Left lung (tissue), 10 donors: ENCODE measurements around the gene ICOSLG. TPM values are rescaled to one million over a fixed set of nuclear protein-coding genes. Genes with fewer than 3 reads are reported as not detected.
"Not testable (repeated sequence)": the region's sequence is repeated elsewhere in the genome, so short reads cannot be mapped to it uniquely, and the experiment has no call there.

Source experiments
- ATAC-seq: fragments of 200-7000 bp; cut with Tn5 transposase; one replicate; pipeline ENCODE4 v1.9.1; 2020; ENCODE audit warnings: moderate library complexity
- DNase-seq, 4 donors: peaks; one replicate each; pipeline ENCODE4 v3.0.0-alpha.2; 2013 to 2020
- H3K27ac ChIP-seq, 2 donors: fragments of 200-600 bp; sonication (generic) in 1 of 2; one replicate each; pipeline versions ENCODE4 v1.5.0 to v1.8.0; 2020 to 2021
- H3K27me3 ChIP-seq, 2 donors: fragments of 200-600 bp; sonication (generic) in 1 of 2; one replicate each; pipeline versions ENCODE4 v1.5.0 to v1.8.0; 2020 to 2021
- H3K36me3 ChIP-seq, 2 donors: fragments of 200-600 bp; sonication (generic) in 1 of 2; one replicate each; pipeline versions ENCODE4 v1.5.0 to v1.8.0; 2020 to 2021
- H3K4me1 ChIP-seq, 2 donors: fragments of 200-600 bp; one replicate each; pipeline ENCODE4 v1.8.0; 2021
- H3K4me3 ChIP-seq, 2 donors: fragments of 200-600 bp; sonication (generic) in 1 of 2; one replicate each; pipeline versions ENCODE4 v1.5.0 to v1.8.0; 2020 to 2021; ENCODE audit warnings: mild to moderate bottlenecking in 1 of 2
- H3K9me3 ChIP-seq, 2 donors: fragments of 200-600 bp; sonication (generic) in 1 of 2; one replicate each; pipeline versions ENCODE4 v1.5.0 to v1.8.0; 2020 to 2021
- CTCF ChIP-seq, 2 donors: fragments of 200-600 bp; sonication (generic) in 1 of 2; IDR thresholded peaks; one replicate each; pipeline versions ENCODE4 v1.5.0 to v1.8.0; 2021; ENCODE audit warnings: antibody characterized with exemption in 2 of 2
- intact Hi-C, 2 donors: fragments of 100-400 bp; cut with DNase I; formaldehyde crosslinking; loops; one replicate each; pipeline versions ENCODE4 v1.11.2 to v1.14.2; 2022
- polyA plus RNA-seq, 6 donors: library from polyadenylated mRNA; unstranded; fragments of 120-200 nt; gene quantifications; one replicate each; pipeline ENCODE4 v1.2.1, GENCODE V29; 2013; ENCODE audit not compliant: insufficient read length in 6 of 6
- total RNA-seq, 2 donors: library from RNA; stranded (reverse); fragmentation: NEBNext Ultra II Directional; extraction: Animal tissue kit (Norgen Biotek cat#: 25700); gene quantifications; one replicate each; pipeline ENCODE4 v1.2.1, GENCODE V29; 2021
- donor health status: DM: no; HTN: yes; CAD: no.
- donor health status: DM: no; HTN: no; CAD: no.

The ICOSLG gene
- total and polyA plus RNA-seq, 8 donors = 1.7 to 4.6 (median 2.8) TPM

GRCh38 chr21:44253832-44254710 lies 13.3 kb upstream of the ICOSLG start:
- Histone ChIP-seq H3K4me1 (peaks cover 0 to 9% of the 10 kb centered on the region in 2 donors), H3K27me3 (no peaks in the 10 kb centered on the region), H3K4me3 (no peak overlapping the region), H3K9me3 (no peaks in the 10 kb centered on the region), H3K27ac (no peak overlapping the region), H3K36me3 (no peaks in the 10 kb centered on the region)
- no peak for ATAC-seq
- DNase-seq = peak in 3 of 4 donors; percentile 9 to 74 (median 24)
- no peak for TF ChIP-seq CTCF (IDR thresholded peaks at IDR 0.05)
- intact Hi-C loops = no loop called here

GRCh38 chr21:44249204-44250037 lies 8.7 kb upstream of the ICOSLG start:
- H3K4me1 ChIP-seq, H3K27me3 ChIP-seq, H3K27ac ChIP-seq, DNase-seq, intact Hi-C loops, H3K4me3 ChIP-seq, H3K36me3 ChIP-seq, H3K9me3 ChIP-seq: not testable (repeated sequence)
- peak; percentile 19 for ATAC-seq

- ATAC-seq, H3K9me3 ChIP-seq, H3K4me3 ChIP-seq, H3K27ac ChIP-seq, intact Hi-C loops, DNase-seq, H3K27me3 ChIP-seq, H3K4me1 ChIP-seq, H3K36me3 ChIP-seq: not testable (repeated sequence)
Measured at GRCh38 chr21:44247904-44248303, 7.2 kb upstream of the ICOSLG start.

GRCh38 chr21:44243980-44244379 lies 3.2 kb upstream of the ICOSLG start:
- DNase-seq, H3K36me3 ChIP-seq, H3K27ac ChIP-seq, H3K27me3 ChIP-seq, intact Hi-C loops, H3K4me1 ChIP-seq, H3K9me3 ChIP-seq, H3K4me3 ChIP-seq, ATAC-seq: not testable (repeated sequence)

GRCh38 chr21:44241281-44241680 lies 538 bp upstream of the ICOSLG start:
- H3K4me1 ChIP-seq, DNase-seq, H3K9me3 ChIP-seq, H3K27me3 ChIP-seq, intact Hi-C loops, H3K27ac ChIP-seq, H3K4me3 ChIP-seq, H3K36me3 ChIP-seq: not testable (repeated sequence)
- peak; percentile 57 for ATAC-seq

GRCh38 chr21:44240353-44240752 lies 390 bp downstream of the ICOSLG start:
- H3K4me1 ChIP-seq, DNase-seq, H3K27ac ChIP-seq, H3K27me3 ChIP-seq, H3K36me3 ChIP-seq, H3K9me3 ChIP-seq, H3K4me3 ChIP-seq, intact Hi-C loops: not testable (repeated sequence)
- peak; percentile 76 for ATAC-seq

- ATAC-seq, H3K27ac ChIP-seq, H3K4me3 ChIP-seq, H3K36me3 ChIP-seq, H3K27me3 ChIP-seq, intact Hi-C loops, DNase-seq, H3K9me3 ChIP-seq, H3K4me1 ChIP-seq: not testable (repeated sequence)
Measured at GRCh38 chr21:44229561-44229960, 11.2 kb downstream of the ICOSLG start.

- H3K4me3 ChIP-seq, H3K4me1 ChIP-seq, intact Hi-C loops, ATAC-seq, H3K9me3 ChIP-seq, DNase-seq, H3K36me3 ChIP-seq, H3K27ac ChIP-seq, H3K27me3 ChIP-seq: not testable (repeated sequence)
Measured at GRCh38 chr21:44228109-44228508, 12.6 kb downstream of the ICOSLG start.

- ATAC-seq, H3K36me3 ChIP-seq, H3K27ac ChIP-seq, H3K4me1 ChIP-seq, H3K9me3 ChIP-seq, H3K4me3 ChIP-seq, DNase-seq, H3K27me3 ChIP-seq, intact Hi-C loops: not testable (repeated sequence)
Measured at GRCh38 chr21:44227614-44228013, 13.1 kb downstream of the ICOSLG start.

GRCh38 chr21:44225605-44226004 lies 15.1 kb downstream of the ICOSLG start:
- ATAC-seq, H3K4me1 ChIP-seq, DNase-seq, intact Hi-C loops, H3K4me3 ChIP-seq, H3K36me3 ChIP-seq, H3K27ac ChIP-seq, H3K9me3 ChIP-seq, H3K27me3 ChIP-seq: not testable (repeated sequence)

- intact Hi-C loops, H3K9me3 ChIP-seq, DNase-seq, H3K27ac ChIP-seq, H3K27me3 ChIP-seq, H3K4me1 ChIP-seq, H3K4me3 ChIP-seq, H3K36me3 ChIP-seq: not testable (repeated sequence)
- ATAC-seq = peak; percentile 54
Measured at GRCh38 chr21:44223334-44223733, 17.4 kb downstream of the ICOSLG start.

- H3K4me3 ChIP-seq, ATAC-seq: not testable (repeated sequence)
Measured at GRCh38 chr21:44220674-44221073, 20.1 kb downstream of the ICOSLG start.

More at GRCh38 chr21:44220674-44221073, 20.1 kb downstream of the ICOSLG start:
- intact Hi-C loops, DNase-seq, H3K9me3 ChIP-seq, H3K27me3 ChIP-seq, H3K36me3 ChIP-seq, H3K27ac ChIP-seq, H3K4me1 ChIP-seq: not testable (repeated sequence)
